Upper lobe of left lung (tissue), 6 donors: ENCODE measurements around the gene AJUBA. TPM values are rescaled to one million over a fixed set of nuclear protein-coding genes. Genes with fewer than 3 reads are reported as not detected.
"Not testable (repeated sequence)": the region's sequence is repeated elsewhere in the genome, so short reads cannot be mapped to it uniquely, and the experiment has no call there.

Experiments
- ATAC-seq, 2 donors: fragments of 200-7000 bp; cut with Tn5 transposase; one replicate each; pipeline ENCODE4 v1.9.1; 2022; ENCODE audit warnings: mild to moderate bottlenecking in 2 of 2, moderate library complexity in 2 of 2; ENCODE audit not compliant: low FRiP score in 2 of 2
- DNase-seq, 2 donors: peaks; one replicate each; pipeline ENCODE4 v3.0.0-alpha.2; 2019 to 2020
- H3K27ac ChIP-seq, 4 donors: fragments of 200-600 bp; sonication (generic); one replicate each; pipeline ENCODE4 v1.5.1; 2016 to 2019
- H3K27me3 ChIP-seq, 4 donors: fragments of 200-600 bp; sonication (generic); one replicate each; pipeline ENCODE4 v1.5.1; 2017 to 2019
- H3K36me3 ChIP-seq, 4 donors: fragments of 200-600 bp; sonication (generic); one replicate each; pipeline ENCODE4 v1.5.1; 2016 to 2019
- H3K4me1 ChIP-seq, 4 donors: fragments of 200-600 bp; sonication (generic); one replicate each; pipeline ENCODE4 v1.5.1; 2018 to 2019
- H3K4me3 ChIP-seq, 4 donors: fragments of 200-600 bp; sonication (generic); one replicate each; pipeline ENCODE4 v1.5.1; 2017 to 2019; ENCODE audit warnings: mild to moderate bottlenecking in 2 of 4, moderate library complexity in 1 of 4
- H3K9me3 ChIP-seq, 4 donors: fragments of 200-600 bp; sonication (generic); one replicate each; pipeline ENCODE4 v1.5.1; 2018 to 2019
- CTCF ChIP-seq, 6 experiments: fragments of 450-650 bp in 4 of 6; fragments of 200-600 bp in 2 of 6; sonication (generic) in 2 of 6; IDR thresholded peaks; one replicate each; pipeline ENCODE4 v1.5.1; 2016 to 2019; ENCODE audit warnings: antibody characterized with exemption in 6 of 6
- EP300 ChIP-seq, 4 donors: sonication (generic); formaldehyde crosslinking; IDR thresholded peaks; one replicate each; pipeline ENCODE4 v1.5.1; 2017; ENCODE audit warnings: antibody characterized with exemption in 4 of 4, control low read depth in 2 of 4
- POLR2A ChIP-seq, 4 donors: fragments of 450-650 bp; IDR thresholded peaks; one replicate each; pipeline ENCODE4 v1.5.1; 2016 to 2017; ENCODE audit warnings: antibody characterized with exemption in 4 of 4, mild to moderate bottlenecking in 2 of 4
- POLR2AphosphoS5 ChIP-seq, 2 donors: sonication (generic); formaldehyde crosslinking; IDR thresholded peaks; one replicate each; pipeline ENCODE4 v1.5.1; 2017; ENCODE audit warnings: antibody characterized with exemption in 2 of 2
- WGBS, 2 donors: methylation state at CpG; one replicate each; pipeline ENCODE4 v1.1.5; 2017 to 2018; 5-methylcytosine and 5-hydroxymethylcytosine counted together
- total RNA-seq, 6 donors: library from RNA; depleted of rRNA in 4 of 6; stranded (reverse); fragments of >200 nt in 4 of 6; gene quantifications; one replicate each; pipeline versions ENCODE4 v1.1.0 to v1.2.1, GENCODE V29; 2016 to 2021
- donor health status: DM: no; HTN: no; CAD: no; lungs with moderate emphysema.
- donor health status: DM: no; HTN: yes; CAD: no; lungs with severe emphysema.

AJUBA gene
- total RNA-seq, 6 donors from 2014 or later, result 34.4 to 50.3 (median 39.5) TPM

GRCh38 chr14:23020143-23021128 lies 38.1 kb upstream of the AJUBA start:
- Histone ChIP-seq H3K36me3 (peaks cover 0 to 15% (median 8%) of the 10 kb centered on the region in 4 donors), H3K4me3 (no peak overlapping the region), H3K27ac (no peak overlapping the region), H3K9me3 (no peaks in the 10 kb centered on the region), H3K27me3 (no peaks in the 10 kb centered on the region), H3K4me1 (no peaks in the 10 kb centered on the region)
- DNase-seq (no peak), ATAC-seq (no peak)
- 90 to 94% methylated on average over 7 of the region's 7 CpGs for WGBS, 2 donors
- TF ChIP-seq EP300 (IDR thresholded peaks at IDR 0.05) (no peak), POLR2AphosphoS5 (IDR thresholded peaks at IDR 0.05) (no peak), CTCF (IDR thresholded peaks at IDR 0.05) (no peak), POLR2A (IDR thresholded peaks at IDR 0.05) (no peak)

DNA sequence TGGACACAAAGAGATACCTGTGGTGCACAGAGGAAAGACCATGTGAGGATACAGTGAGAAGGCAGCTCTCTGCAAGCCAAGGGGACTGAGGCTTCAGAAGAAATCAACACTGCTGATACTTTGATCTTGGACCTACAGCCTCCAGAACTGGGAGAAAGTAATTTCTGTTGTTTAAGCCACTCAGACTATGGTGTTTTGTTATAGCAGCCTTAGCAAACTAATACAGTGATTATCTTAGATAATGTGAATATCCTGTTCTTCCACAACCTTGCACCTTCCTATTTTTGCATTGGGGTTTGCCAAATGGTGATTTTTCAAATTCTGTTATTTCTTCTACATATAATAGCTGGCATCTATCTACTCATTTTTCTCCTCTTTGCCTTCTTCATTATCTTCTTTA lies 35.8 kb upstream of the AJUBA start:
- TF ChIP-seq EP300 (IDR thresholded peaks at IDR 0.05), result no peak
- no peak for TF ChIP-seq POLR2AphosphoS5 (IDR thresholded peaks at IDR 0.05)
- no peak for TF ChIP-seq CTCF (IDR thresholded peaks at IDR 0.05)
- no peak for TF ChIP-seq POLR2A (IDR thresholded peaks at IDR 0.05)
- H3K27ac ChIP-seq, result no peak overlapping the region

GRCh38 chr14:23017091-23017490 lies 34.7 kb upstream of the AJUBA start:
- Histone ChIP-seq H3K36me3 (no peaks in the 10 kb centered on the region), H3K27ac (no peak overlapping the region), H3K9me3 (no peaks in the 10 kb centered on the region), H3K4me1 (no peaks in the 10 kb centered on the region), H3K4me3 (no peak overlapping the region), H3K27me3 (no peaks in the 10 kb centered on the region)
- DNase-seq (no peak), ATAC-seq (no peak)
- 90 to 91% methylated on average over 5 of the region's 5 CpGs for WGBS, 2 donors
- TF ChIP-seq POLR2A (IDR thresholded peaks at IDR 0.05), result no peak
- no peak for TF ChIP-seq EP300 (IDR thresholded peaks at IDR 0.05)
- TF ChIP-seq CTCF (IDR thresholded peaks at IDR 0.05), result no peak
- no peak for TF ChIP-seq POLR2AphosphoS5 (IDR thresholded peaks at IDR 0.05)

More for the DNA sequence above, 35.8 kb upstream of the AJUBA start:
- Histone ChIP-seq H3K4me3 (no peak overlapping the region), H3K27me3 (no peaks in the 10 kb centered on the region), H3K4me1 (no peaks in the 10 kb centered on the region), H3K36me3 (no peaks in the 10 kb centered on the region), H3K9me3 (no peaks in the 10 kb centered on the region)
- no peak for DNase-seq
- no peak for ATAC-seq

DNA sequence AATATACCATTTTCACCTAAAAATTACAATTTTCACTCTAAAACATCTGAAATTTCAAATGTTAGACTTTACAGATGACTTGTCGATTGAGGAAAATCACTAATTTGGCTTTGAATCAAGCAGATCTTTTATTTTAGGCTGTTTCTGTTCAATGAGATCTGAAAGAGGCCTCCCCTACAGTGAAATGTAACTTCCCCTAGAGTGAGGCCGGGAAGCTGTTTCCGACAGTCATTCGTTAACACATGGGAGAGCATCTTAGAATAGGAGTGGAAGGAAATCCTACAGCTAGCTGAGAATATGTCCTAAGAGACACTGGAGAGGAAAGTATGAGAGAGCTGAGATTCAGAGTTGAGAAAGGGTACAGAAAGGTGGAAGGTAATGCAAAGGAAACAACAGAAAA lies 33.3 kb upstream of the AJUBA start:
- Histone ChIP-seq H3K27ac (no peak overlapping the region), H3K36me3 (no peaks in the 10 kb centered on the region), H3K4me3 (no peak overlapping the region), H3K9me3 (no peaks in the 10 kb centered on the region), H3K27me3 (no peaks in the 10 kb centered on the region), H3K4me1 (peaks cover 0 to 1% (median 0%) of the 10 kb centered on the region in 4 donors)
- WGBS, 2 donors, result 81 to 88% methylated on average over 4 of the region's 4 CpGs
- TF ChIP-seq CTCF (IDR thresholded peaks at IDR 0.05), result no peak
- TF ChIP-seq POLR2AphosphoS5 (IDR thresholded peaks at IDR 0.05), result no peak
- no peak for TF ChIP-seq POLR2A (IDR thresholded peaks at IDR 0.05)
- TF ChIP-seq EP300 (IDR thresholded peaks at IDR 0.05), result no peak
- ATAC-seq (no peak), DNase-seq (no peak)

DNA sequence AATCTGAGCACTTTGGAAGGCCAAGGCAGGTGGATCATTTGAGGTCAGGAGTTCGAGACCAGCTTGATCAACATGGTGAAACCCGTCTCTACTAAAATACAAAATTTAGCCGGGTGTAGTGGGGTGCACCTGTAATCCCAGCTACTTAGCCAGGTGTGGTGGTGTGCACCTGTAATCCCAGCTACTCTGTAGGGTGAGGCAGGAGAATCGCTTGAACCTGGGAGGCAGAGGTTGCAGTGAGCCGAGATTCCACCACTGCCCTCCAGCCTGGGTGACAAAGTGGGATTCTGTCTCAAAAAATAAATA lies 31.4 kb upstream of the AJUBA start:
- peaks cover 0 to 15% (median 2%) of the 10 kb centered on the region in 4 donors for H3K4me1 ChIP-seq
- not testable (repeated sequence) for ATAC-seq, H3K27me3 ChIP-seq, H3K4me3 ChIP-seq, H3K27ac ChIP-seq, H3K9me3 ChIP-seq, H3K36me3 ChIP-seq, DNase-seq
- WGBS, 2 donors, result 92 to 98% methylated on average over 5 of the region's 5 CpGs
